ENCODE results near the gene NUP50.

The NUP50 gene

GRCh38 chr22:45224331-45224730, 60.6 kb downstream of the NUP50 start:
- no peak overlapping the region for H3K9ac ChIP-seq (ENCODE audit: low read length)
- H2AFZ ChIP-seq (ENCODE audit: low read depth, low read length): no peak overlapping the region
- TF ChIP-seq, protein P1, sequence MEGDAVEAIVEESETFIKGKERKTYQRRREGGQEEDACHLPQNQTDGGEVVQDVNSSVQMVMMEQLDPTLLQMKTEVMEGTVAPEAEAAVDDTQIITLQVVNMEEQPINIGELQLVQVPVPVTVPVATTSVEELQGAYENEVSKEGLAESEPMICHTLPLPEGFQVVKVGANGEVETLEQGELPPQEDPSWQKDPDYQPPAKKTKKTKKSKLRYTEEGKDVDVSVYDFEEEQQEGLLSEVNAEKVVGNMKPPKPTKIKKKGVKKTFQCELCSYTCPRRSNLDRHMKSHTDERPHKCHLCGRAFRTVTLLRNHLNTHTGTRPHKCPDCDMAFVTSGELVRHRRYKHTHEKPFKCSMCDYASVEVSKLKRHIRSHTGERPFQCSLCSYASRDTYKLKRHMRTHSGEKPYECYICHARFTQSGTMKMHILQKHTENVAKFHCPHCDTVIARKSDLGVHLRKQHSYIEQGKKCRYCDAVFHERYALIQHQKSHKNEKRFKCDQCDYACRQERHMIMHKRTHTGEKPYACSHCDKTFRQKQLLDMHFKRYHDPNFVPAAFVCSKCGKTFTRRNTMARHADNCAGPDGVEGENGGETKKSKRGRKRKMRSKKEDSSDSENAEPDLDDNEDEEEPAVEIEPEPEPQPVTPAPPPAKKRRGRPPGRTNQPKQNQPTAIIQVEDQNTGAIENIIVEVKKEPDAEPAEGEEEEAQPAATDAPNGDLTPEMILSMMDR (IDR thresholded peaks at IDR 0.05; ENCODE audit: low read depth, low read length): no peak
- no peak for TF ChIP-seq EZH2phosphoT487 (IDR thresholded peaks at IDR 0.05; ENCODE audit: low read depth)
- no peak overlapping the region for H3K4me2 ChIP-seq (ENCODE audit: low read length)
- H3K79me2 ChIP-seq (ENCODE audit: low read length): no peaks in the 10 kb centered on the region
- H3K9me3 ChIP-seq (ENCODE audit: insufficient read depth, low read length): no peaks in the 10 kb centered on the region
- 0 out of 2 replicates have a peak, but pooled peaks cover 3% of the 10 kb centered on the region for H3K4me1 ChIP-seq (ENCODE audit: low read length)
- no peak overlapping the region for H3K4me3 ChIP-seq (ENCODE audit: low read length)
- H4K20me1 ChIP-seq (ENCODE audit: insufficient read depth, low read length): peaks cover 12% of the 10 kb centered on the region
- no peaks in the 10 kb centered on the region for H3K36me3 ChIP-seq (replicated peaks; ENCODE audit: low read depth, low read length)
- H3K27me3 ChIP-seq (ENCODE audit: low read depth, low read length): no peaks in the 10 kb centered on the region
- H3K27ac ChIP-seq (ENCODE audit: low read length): no peak overlapping the region

- H3K36me3 ChIP-seq (replicated peaks; ENCODE audit: low read depth, low read length): no peaks in the 10 kb centered on the region
- H2AFZ ChIP-seq (ENCODE audit: low read depth, low read length): no peak overlapping the region
- H3K79me2 ChIP-seq (ENCODE audit: low read length): no peaks in the 10 kb centered on the region
- H3K4me1 ChIP-seq (ENCODE audit: low read length): 0 out of 2 replicates have a peak, but pooled peaks cover 3% of the 10 kb centered on the region
- H3K9me3 ChIP-seq (ENCODE audit: insufficient read depth, low read length): no peaks in the 10 kb centered on the region
- H3K27ac ChIP-seq (ENCODE audit: low read length): no peak overlapping the region
- TF ChIP-seq, protein P1 (IDR thresholded peaks at IDR 0.05; ENCODE audit: low read depth, low read length): no peak
- no peak for TF ChIP-seq EZH2phosphoT487 (IDR thresholded peaks at IDR 0.05; ENCODE audit: low read depth)
- no peak overlapping the region for H3K9ac ChIP-seq (ENCODE audit: low read length)
- H3K4me3 ChIP-seq (ENCODE audit: low read length): no peak overlapping the region
- H4K20me1 ChIP-seq (ENCODE audit: insufficient read depth, low read length): peaks cover 12% of the 10 kb centered on the region
- H3K27me3 ChIP-seq (ENCODE audit: low read depth, low read length): no peaks in the 10 kb centered on the region
- no peak overlapping the region for H3K4me2 ChIP-seq (ENCODE audit: low read length)
Observed at GRCh38 chr22:45224988-45225731, 61.4 kb downstream of the NUP50 start.

DNA sequence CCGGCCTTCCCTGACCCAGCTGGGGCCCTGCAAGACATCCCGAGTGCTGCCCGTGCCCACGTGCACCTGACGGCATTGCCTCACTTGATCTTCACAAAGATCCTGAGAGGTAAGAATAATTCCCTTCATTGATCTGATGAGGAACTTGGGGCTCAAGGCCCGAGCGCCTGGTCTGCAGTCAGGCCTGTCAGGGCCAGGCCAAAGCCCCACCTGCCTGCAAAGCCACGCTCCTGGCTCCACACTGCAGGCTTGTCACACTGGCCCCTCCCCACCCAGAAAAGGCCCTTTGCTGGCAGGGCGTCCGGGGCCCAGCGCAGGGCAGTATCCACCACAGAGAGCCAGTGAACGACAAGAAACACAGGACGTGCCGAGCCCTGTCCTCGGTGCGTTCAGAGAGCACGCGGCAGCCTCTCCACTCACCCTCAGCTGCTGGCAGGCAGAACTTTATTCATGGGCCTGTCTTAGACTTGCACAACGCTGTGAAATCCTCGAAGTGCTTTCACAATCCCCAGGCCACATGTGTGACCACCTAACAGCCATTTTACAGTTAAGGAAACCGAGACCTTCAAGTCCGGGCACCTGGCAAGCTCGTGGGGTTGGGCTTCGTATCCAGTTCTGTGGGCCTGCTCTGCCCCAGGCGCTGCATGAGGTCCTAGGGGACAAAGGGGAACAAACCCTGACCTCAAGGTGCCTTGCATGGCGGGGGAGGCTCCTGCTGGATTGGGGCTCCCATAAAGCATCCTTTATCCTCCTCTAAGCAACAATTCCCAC, 62.2 kb downstream of the NUP50 start:
- Histone ChIP-seq H3K4me2 (ENCODE audit: low read length) (no peak overlapping the region), H3K4me1 (ENCODE audit: low read length) (peaks cover 5% of the 10 kb centered on the region), H3K27me3 (ENCODE audit: low read depth, low read length) (no peaks in the 10 kb centered on the region), H3K27ac (ENCODE audit: low read length) (no peak overlapping the region), H4K20me1 (ENCODE audit: insufficient read depth, low read length) (peaks cover 12% of the 10 kb centered on the region), H3K4me3 (ENCODE audit: low read length) (no peak overlapping the region), H3K9me3 (ENCODE audit: insufficient read depth, low read length) (no peaks in the 10 kb centered on the region), H3K9ac (ENCODE audit: low read length) (no peak overlapping the region), H3K36me3 (replicated peaks; ENCODE audit: low read depth, low read length) (no peaks in the 10 kb centered on the region), H2AFZ (ENCODE audit: low read depth, low read length) (no peak overlapping the region), H3K79me2 (ENCODE audit: low read length) (no peaks in the 10 kb centered on the region)
- TF ChIP-seq EZH2phosphoT487 (IDR thresholded peaks at IDR 0.05; ENCODE audit: low read depth): no peak
- TF ChIP-seq, protein P1 (IDR thresholded peaks at IDR 0.05; ENCODE audit: low read depth, low read length): no peak

DNA sequence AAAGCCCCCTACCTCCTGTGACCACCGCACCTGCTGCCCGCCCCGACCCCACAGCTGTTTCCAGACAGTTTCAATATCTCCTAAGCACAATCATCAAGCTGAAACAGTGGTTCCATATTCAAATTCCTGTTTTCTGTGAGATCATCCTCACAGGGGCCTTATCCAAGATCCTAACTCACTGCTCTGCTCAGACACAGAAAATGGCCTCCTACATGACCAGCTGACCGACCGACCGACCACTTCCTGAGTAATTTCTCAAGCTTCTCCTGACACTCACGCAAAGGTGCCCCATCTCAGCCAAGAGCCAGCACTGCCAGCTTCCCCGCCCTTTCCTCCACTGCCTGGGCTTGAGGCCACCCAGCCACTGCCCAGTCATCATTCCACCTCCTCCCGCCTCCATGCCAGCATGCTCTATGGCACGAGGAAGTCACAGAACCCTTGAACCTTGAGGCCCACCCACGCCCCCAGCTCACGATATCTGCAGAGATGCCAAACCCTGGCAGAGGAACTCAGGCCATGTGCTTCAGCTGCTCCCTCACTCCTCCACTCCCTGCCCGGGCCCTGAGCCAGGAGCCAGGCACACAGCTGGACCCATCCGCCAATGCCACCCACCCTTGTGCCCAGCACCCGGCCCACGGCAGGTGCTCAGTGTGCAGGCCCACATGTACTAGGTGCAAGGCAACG, 62.9 kb downstream of the NUP50 start:
- H3K79me2 ChIP-seq (ENCODE audit: low read length): no peaks in the 10 kb centered on the region
- H3K4me2 ChIP-seq (ENCODE audit: low read length): no peak overlapping the region
- H3K36me3 ChIP-seq (replicated peaks; ENCODE audit: low read depth, low read length): no peaks in the 10 kb centered on the region
- TF ChIP-seq, protein P1 (IDR thresholded peaks at IDR 0.05; ENCODE audit: low read depth, low read length): no peak
- TF ChIP-seq EZH2phosphoT487 (IDR thresholded peaks at IDR 0.05; ENCODE audit: low read depth): no peak
- H3K27ac ChIP-seq (ENCODE audit: low read length): no peak overlapping the region
- H3K4me3 ChIP-seq (ENCODE audit: low read length): no peak overlapping the region
- peaks cover 12% of the 10 kb centered on the region for H4K20me1 ChIP-seq (ENCODE audit: insufficient read depth, low read length)
- H2AFZ ChIP-seq (ENCODE audit: low read depth, low read length): no peak overlapping the region
- peaks cover 11% of the 10 kb centered on the region for H3K4me1 ChIP-seq (ENCODE audit: low read length)
- no peaks in the 10 kb centered on the region for H3K27me3 ChIP-seq (ENCODE audit: low read depth, low read length)
- no peaks in the 10 kb centered on the region for H3K9me3 ChIP-seq (ENCODE audit: insufficient read depth, low read length)
- no peak overlapping the region for H3K9ac ChIP-seq (ENCODE audit: low read length)
